HEK293 (cell line): ENCODE results near the gene PSG1.

ENCODE experiments used
- BCL6B ChIP-seq: fragments of 450-650 bp; formaldehyde crosslinking; IDR thresholded peaks from 2 replicates; pipeline ENCODE4 v1.5.1; 2017; ENCODE audit warnings: missing biosample characterization, missing genetic modification characterization
- GLIS1 ChIP-seq: fragments of 450-650 bp; formaldehyde crosslinking; IDR thresholded peaks from 2 replicates; pipeline ENCODE4 v1.5.1; 2016; ENCODE audit warnings: missing biosample characterization, missing genetic modification characterization
- GLIS2 ChIP-seq: fragments of 450-650 bp; formaldehyde crosslinking; IDR thresholded peaks from 2 replicates; pipeline ENCODE4 v1.5.1; 2016; ENCODE audit warnings: missing biosample characterization, missing genetic modification characterization
- MYNN ChIP-seq: fragments of 450-650 bp; formaldehyde crosslinking; IDR thresholded peaks from 2 replicates; pipeline ENCODE4 v1.5.1; 2016; ENCODE audit warnings: missing biosample characterization, missing genetic modification characterization, borderline replicate concordance
- ZBTB1 ChIP-seq: fragments of 450-650 bp; formaldehyde crosslinking; IDR thresholded peaks from 2 replicates; pipeline ENCODE4 v1.5.1; 2016; ENCODE audit warnings: missing biosample characterization, missing genetic modification characterization
- ZBTB11 ChIP-seq: fragments of 450-650 bp; formaldehyde crosslinking; conservative IDR thresholded peaks from 2 replicates; pipeline ENCODE4 v1.5.1; 2016; ENCODE audit warnings: low read depth, missing biosample characterization, missing genetic modification characterization
- ZBTB21 ChIP-seq: fragments of 450-650 bp; formaldehyde crosslinking; IDR thresholded peaks from 2 replicates; pipeline ENCODE4 v1.5.1; 2017; ENCODE audit warnings: missing biosample characterization, missing genetic modification characterization
- ZNF10 ChIP-seq: fragments of 450-650 bp; formaldehyde crosslinking; IDR thresholded peaks from 2 replicates; pipeline ENCODE4 v1.5.1; 2017; ENCODE audit warnings: missing biosample characterization, missing genetic modification characterization
- ZNF24 ChIP-seq: fragments of 450-650 bp; formaldehyde crosslinking; IDR thresholded peaks from 2 replicates; pipeline ENCODE4 v1.5.1; 2016; ENCODE audit warnings: missing biosample characterization, missing genetic modification characterization
- ZNF549 ChIP-seq: fragments of 450-650 bp; IDR thresholded peaks from 2 replicates; pipeline ENCODE4 v1.5.1; 2018; ENCODE audit warnings: missing biosample characterization, missing genetic modification characterization, mild to moderate bottlenecking, inconsistent platforms, moderate library complexity
- ZNF571 ChIP-seq: fragments of 450-650 bp; formaldehyde crosslinking; IDR thresholded peaks from 2 replicates; pipeline ENCODE4 v1.5.0; 2017; ENCODE audit warnings: missing biosample characterization, missing genetic modification characterization
- ZNF664 ChIP-seq: fragments of 450-650 bp; formaldehyde crosslinking; IDR thresholded peaks from 2 replicates; pipeline ENCODE4 v1.5.1; 2016; ENCODE audit warnings: missing biosample characterization, missing genetic modification characterization
- ZNF692 ChIP-seq: fragments of 450-650 bp; formaldehyde crosslinking; IDR thresholded peaks from 2 replicates; pipeline ENCODE4 v1.5.1; 2016; ENCODE audit warnings: missing biosample characterization, missing genetic modification characterization
- TF ChIP-seq, protein P1 (sequence below): fragments of 450-650 bp; formaldehyde crosslinking; IDR thresholded peaks from 2 replicates; pipeline ENCODE4 v1.5.1; 2016; ENCODE audit warnings: missing biosample characterization, missing genetic modification characterization
- TF ChIP-seq, protein P2 (sequence below): fragments of 450-650 bp; formaldehyde crosslinking; IDR thresholded peaks from 2 replicates; pipeline ENCODE4 v1.5.1; 2016; ENCODE audit warnings: missing biosample characterization, missing genetic modification characterization
- TF ChIP-seq, protein P3 (sequence below): fragments of 450-650 bp; formaldehyde crosslinking; IDR thresholded peaks from 2 replicates; pipeline ENCODE4 v1.5.0; 2017; ENCODE audit warnings: missing biosample characterization, missing genetic modification characterization, borderline replicate concordance
- TF ChIP-seq, protein P4 (sequence below): fragments of 450-650 bp; formaldehyde crosslinking; IDR thresholded peaks from 2 replicates; pipeline ENCODE4; 2016; ENCODE audit warnings: missing biosample characterization, missing genetic modification characterization
- TF ChIP-seq, protein P5 (sequence below): fragments of 450-650 bp; formaldehyde crosslinking; IDR thresholded peaks from 2 replicates; pipeline ENCODE4 v1.5.1; 2016; ENCODE audit warnings: missing biosample characterization, missing genetic modification characterization
- TF ChIP-seq, protein P6 (sequence below): fragments of 450-650 bp; formaldehyde crosslinking; IDR thresholded peaks from 2 replicates; pipeline ENCODE4 v1.5.1; 2016; ENCODE audit warnings: missing biosample characterization, missing genetic modification characterization

PSG1 gene

DNA sequence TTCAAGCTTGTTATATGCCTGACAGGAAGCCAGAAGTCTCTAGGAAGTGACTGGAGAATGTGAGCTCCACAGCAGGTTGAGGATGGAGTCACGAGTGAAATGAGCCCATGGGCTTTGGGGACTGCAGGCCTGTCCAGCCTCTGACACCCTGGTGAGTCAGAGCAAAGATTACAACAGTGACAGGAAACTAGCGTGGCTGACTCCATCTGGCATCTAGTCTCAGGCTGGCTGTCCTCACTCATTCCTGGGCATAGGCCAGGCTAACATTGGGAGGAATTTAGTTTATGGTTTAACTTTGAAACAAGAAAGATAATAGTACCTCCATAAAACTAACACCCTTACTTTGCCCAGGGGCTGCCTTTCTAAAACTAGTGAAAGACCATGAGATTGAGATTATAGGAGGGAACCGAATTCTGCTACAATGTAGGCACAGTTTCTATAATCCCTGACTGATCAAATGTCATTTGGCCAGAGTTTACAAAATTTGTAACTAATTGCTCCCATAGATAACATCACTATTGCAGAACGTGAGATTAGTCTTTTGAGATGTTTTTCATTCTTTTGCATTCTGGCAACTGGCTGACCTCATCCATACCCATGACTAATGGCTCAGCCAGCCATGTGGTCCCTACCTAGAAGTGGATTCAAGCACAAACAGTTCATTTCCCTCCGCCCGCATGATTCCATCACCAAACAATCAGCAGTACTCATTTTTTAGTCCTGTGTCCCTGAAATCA, 28.4 kb downstream of the PSG1 start (continued):
- TF ChIP-seq ZBTB1 (tag by site-specific recombination) (no peak), ZNF10 (tag by site-specific recombination) (no peak), ZBTB21 (tag by site-specific recombination) (peak; percentile 64; the same call in 1 of the 2 replicates), ZBTB11 (tag by site-specific recombination) (no peak), ZNF24 (tag by site-specific recombination) (no peak; the same call in 1 of the 2 replicates), MYNN (no peak), BCL6B (tag by site-specific recombination) (no peak), ZNF692 (tag by site-specific recombination) (peak; percentile 85), ZNF571 (tag by site-specific recombination) (no peak), ZNF549 (tag by site-specific recombination) (no peak), ZNF664 (no peak), GLIS1 (no peak), GLIS2 (tag by site-specific recombination) (no peak)
- TF ChIP-seq, protein P1, sequence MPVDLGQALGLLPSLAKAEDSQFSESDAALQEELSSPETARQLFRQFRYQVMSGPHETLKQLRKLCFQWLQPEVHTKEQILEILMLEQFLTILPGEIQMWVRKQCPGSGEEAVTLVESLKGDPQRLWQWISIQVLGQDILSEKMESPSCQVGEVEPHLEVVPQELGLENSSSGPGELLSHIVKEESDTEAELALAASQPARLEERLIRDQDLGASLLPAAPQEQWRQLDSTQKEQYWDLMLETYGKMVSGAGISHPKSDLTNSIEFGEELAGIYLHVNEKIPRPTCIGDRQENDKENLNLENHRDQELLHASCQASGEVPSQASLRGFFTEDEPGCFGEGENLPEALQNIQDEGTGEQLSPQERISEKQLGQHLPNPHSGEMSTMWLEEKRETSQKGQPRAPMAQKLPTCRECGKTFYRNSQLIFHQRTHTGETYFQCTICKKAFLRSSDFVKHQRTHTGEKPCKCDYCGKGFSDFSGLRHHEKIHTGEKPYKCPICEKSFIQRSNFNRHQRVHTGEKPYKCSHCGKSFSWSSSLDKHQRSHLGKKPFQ (tag by site-specific recombination) = no peak
- TF ChIP-seq, protein P2, sequence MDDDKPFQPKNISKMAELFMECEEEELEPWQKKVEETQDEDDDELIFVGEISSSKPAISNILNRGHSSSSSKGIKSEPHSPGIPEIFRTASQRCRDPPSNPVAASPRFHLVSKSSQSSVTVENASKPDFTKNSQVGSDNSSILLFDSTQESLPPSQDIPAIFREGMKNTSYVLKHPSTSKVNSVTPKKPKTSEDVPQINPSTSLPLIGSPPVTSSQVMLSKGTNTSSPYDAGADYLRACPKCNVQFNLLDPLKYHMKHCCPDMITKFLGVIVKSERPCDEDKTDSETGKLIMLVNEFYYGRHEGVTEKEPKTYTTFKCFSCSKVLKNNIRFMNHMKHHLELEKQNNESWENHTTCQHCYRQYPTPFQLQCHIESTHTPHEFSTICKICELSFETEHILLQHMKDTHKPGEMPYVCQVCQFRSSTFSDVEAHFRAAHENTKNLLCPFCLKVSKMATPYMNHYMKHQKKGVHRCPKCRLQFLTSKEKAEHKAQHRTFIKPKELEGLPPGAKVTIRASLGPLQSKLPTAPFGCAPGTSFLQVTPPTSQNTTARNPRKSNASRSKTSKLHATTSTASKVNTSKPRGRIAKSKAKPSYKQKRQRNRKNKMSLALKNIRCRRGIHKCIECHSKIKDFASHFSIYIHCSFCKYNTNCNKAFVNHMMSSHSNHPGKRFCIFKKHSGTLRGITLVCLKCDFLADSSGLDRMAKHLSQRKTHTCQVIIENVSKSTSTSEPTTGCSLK (tag by site-specific recombination) = no peak
- TF ChIP-seq, protein P3, sequence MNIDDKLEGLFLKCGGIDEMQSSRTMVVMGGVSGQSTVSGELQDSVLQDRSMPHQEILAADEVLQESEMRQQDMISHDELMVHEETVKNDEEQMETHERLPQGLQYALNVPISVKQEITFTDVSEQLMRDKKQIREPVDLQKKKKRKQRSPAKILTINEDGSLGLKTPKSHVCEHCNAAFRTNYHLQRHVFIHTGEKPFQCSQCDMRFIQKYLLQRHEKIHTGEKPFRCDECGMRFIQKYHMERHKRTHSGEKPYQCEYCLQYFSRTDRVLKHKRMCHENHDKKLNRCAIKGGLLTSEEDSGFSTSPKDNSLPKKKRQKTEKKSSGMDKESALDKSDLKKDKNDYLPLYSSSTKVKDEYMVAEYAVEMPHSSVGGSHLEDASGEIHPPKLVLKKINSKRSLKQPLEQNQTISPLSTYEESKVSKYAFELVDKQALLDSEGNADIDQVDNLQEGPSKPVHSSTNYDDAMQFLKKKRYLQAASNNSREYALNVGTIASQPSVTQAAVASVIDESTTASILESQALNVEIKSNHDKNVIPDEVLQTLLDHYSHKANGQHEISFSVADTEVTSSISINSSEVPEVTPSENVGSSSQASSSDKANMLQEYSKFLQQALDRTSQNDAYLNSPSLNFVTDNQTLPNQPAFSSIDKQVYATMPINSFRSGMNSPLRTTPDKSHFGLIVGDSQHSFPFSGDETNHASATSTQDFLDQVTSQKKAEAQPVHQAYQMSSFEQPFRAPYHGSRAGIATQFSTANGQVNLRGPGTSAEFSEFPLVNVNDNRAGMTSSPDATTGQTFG (tag by site-specific recombination) = no peak
- TF ChIP-seq, protein P4, sequence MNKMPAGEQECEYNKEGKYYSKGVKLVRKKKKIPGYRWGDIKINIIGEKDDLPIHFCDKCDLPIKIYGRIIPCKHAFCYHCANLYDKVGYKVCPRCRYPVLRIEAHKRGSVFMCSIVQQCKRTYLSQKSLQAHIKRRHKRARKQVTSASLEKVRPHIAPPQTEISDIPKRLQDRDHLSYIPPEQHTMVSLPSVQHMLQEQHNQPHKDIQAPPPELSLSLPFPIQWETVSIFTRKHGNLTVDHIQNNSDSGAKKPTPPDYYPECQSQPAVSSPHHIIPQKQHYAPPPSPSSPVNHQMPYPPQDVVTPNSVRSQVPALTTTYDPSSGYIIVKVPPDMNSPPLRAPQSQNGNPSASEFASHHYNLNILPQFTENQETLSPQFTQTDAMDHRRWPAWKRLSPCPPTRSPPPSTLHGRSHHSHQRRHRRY (tag by site-specific recombination) = no peak
- TF ChIP-seq, protein P5, sequence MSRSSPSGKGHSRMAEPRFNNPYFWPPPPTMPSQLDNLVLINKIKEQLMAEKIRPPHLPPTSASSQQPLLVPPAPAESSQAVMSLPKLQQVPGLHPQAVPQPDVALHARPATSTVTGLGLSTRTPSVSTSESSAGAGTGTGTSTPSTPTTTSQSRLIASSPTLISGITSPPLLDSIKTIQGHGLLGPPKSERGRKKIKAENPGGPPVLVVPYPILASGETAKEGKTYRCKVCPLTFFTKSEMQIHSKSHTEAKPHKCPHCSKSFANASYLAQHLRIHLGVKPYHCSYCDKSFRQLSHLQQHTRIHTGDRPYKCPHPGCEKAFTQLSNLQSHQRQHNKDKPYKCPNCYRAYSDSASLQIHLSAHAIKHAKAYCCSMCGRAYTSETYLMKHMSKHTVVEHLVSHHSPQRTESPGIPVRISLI (tag by site-specific recombination) = peak; percentile 79; the same call in 1 of the 2 replicates
- TF ChIP-seq, protein P6, sequence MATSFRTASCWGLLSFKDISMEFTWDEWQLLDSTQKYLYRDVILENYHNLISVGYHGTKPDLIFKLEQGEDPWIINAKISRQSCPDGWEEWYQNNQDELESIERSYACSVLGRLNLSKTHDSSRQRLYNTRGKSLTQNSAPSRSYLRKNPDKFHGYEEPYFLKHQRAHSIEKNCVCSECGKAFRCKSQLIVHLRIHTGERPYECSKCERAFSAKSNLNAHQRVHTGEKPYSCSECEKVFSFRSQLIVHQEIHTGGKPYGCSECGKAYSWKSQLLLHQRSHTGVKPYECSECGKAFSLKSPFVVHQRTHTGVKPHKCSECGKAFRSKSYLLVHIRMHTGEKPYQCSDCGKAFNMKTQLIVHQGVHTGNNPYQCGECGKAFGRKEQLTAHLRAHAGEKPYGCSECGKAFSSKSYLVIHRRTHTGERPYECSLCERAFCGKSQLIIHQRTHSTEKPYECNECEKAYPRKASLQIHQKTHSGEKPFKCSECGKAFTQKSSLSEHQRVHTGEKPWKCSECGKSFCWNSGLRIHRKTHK = no peak
